ENCODE measurements around the gene VCAN. TPM values are rescaled to one million over a fixed set of nuclear protein-coding genes. Genes with fewer than 3 reads are reported as not detected.

VCAN gene
- total and polyA plus RNA-seq, 2 of the 8 experiments (the other 6 are each of a cell fraction or from before 2014, with no cell fraction given), result 146 to 404 TPM

GRCh38 chr5:83562071-83562606, 90.6 kb downstream of the VCAN start:
- no peaks in the 10 kb centered on the region for H3K9me3 ChIP-seq (ENCODE audit: insufficient read depth in 2 of 2, low read depth in 1 of 2, low read length in 1 of 2)
- DNase-seq (ENCODE audit: low read depth in 1 of 2, low spot score in 2 of 2), result no peak
- no peak overlapping the region for H3K56ac ChIP-seq (replicated peaks; ENCODE audit: insufficient read length, low read depth, low read length)
- H2BK12ac ChIP-seq (ENCODE audit: low read depth, low read length), result no peak overlapping the region
- POLR2A ChIA-PET (ENCODE audit: partially characterized antibody), result no interaction called here
- H2BK20ac ChIP-seq (ENCODE audit: low read length), result no peak overlapping the region
- H3K4me1 ChIP-seq (replicated peaks in 1 of 4; ENCODE audit: control insufficient read depth in 3 of 4, insufficient read depth in 4 of 4, low read length in 3 of 4), result no peaks in the 10 kb centered on the region; a peak in 1 of 7 replicates
- H3K27ac ChIP-seq (ENCODE audit: low read depth, low read length), result no peak overlapping the region
- no peak overlapping the region for H4K91ac ChIP-seq (replicated peaks; ENCODE audit: insufficient read length, low read length)
- H3K9ac ChIP-seq (replicated peaks in 1 of 4; ENCODE audit: extremely low read depth in 1 of 4, low read depth in 3 of 4, low read length in 3 of 4), result no peak overlapping the region
- H3K4me3 ChIP-seq (ENCODE audit: extremely low read depth in 1 of 4, insufficient read depth in 2 of 4, low read depth in 3 of 4, low read length in 4 of 4), result no peak overlapping the region
- H4K20me1 ChIP-seq (replicated peaks in 1 of 2; ENCODE audit: control insufficient read depth in 1 of 2, insufficient read depth in 2 of 2, low read length in 2 of 2), result peaks cover 0 to 1% of the 10 kb centered on the region in 2 experiments
- no peak for TF ChIP-seq KDM4A (IDR thresholded peaks at IDR 0.05; ENCODE audit: low read depth, low read length, severe bottlenecking)
- TF ChIP-seq KDM1A (IDR thresholded peaks at IDR 0.05; ENCODE audit: borderline replicate concordance, low read length), result no peak
- no peak for TF ChIP-seq PHF8 (conservative IDR thresholded peaks at IDR 0.05; ENCODE audit: low read depth, low read length)
- TF ChIP-seq TEAD4 (IDR thresholded peaks at IDR 0.05; ENCODE audit: low read depth, low read length), result no peak
- no peak for TF ChIP-seq CBX5 (IDR thresholded peaks at IDR 0.05; ENCODE audit: low read depth, low read length)
- TF ChIP-seq GABPA (IDR thresholded peaks at IDR 0.05; ENCODE audit: borderline replicate concordance, insufficient read depth, low read length), result no peak
- TF ChIP-seq SAP30 (IDR thresholded peaks at IDR 0.05; ENCODE audit: insufficient read depth, insufficient replicate concordance, low read length), result no peak
- H3K79me2 ChIP-seq (ENCODE audit: control insufficient read depth in 1 of 2, insufficient read depth in 2 of 2, low read length in 2 of 2), result peaks cover 0 to 3% of the 10 kb centered on the region in 2 experiments; a peak in 1 of 4 replicates
- H2AK5ac ChIP-seq (ENCODE audit: low read depth, low read length), result no peak overlapping the region
- no peak overlapping the region for H2AFZ ChIP-seq (ENCODE audit: low read length)
- H4K5ac ChIP-seq (ENCODE audit: insufficient read length, low read depth, low read length), result no peak overlapping the region
- no peaks in the 10 kb centered on the region for H3K27me3 ChIP-seq (replicated peaks in 1 of 4; ENCODE audit: control insufficient read depth in 3 of 4, extremely low read depth in 1 of 4, insufficient read depth in 3 of 4, low read length in 3 of 4)
- H3K23me2 ChIP-seq (ENCODE audit: low read depth, low read length), result no peaks in the 10 kb centered on the region
- no peak overlapping the region for H2BK5ac ChIP-seq (ENCODE audit: low read depth, low read length)
- no peak overlapping the region for H2BK120ac ChIP-seq (replicated peaks; ENCODE audit: low read depth, low read length)
- H3K79me1 ChIP-seq (ENCODE audit: low read depth, low read length), result no peaks in the 10 kb centered on the region
- H3K18ac ChIP-seq (ENCODE audit: extremely low read depth, low read length), result no peak overlapping the region
- no peak overlapping the region for H4K8ac ChIP-seq (ENCODE audit: extremely low read depth, insufficient read depth, low read length)
- no peak for FAIRE-seq
- no peak overlapping the region for H3K4me2 ChIP-seq (ENCODE audit: insufficient read depth in 1 of 2, low read depth in 2 of 2, low read length in 2 of 2)
- H3K36me3 ChIP-seq (ENCODE audit: control insufficient read depth in 2 of 4, insufficient read depth in 4 of 4, low read length in 3 of 4), result peaks cover 0 to 60% (median 26%) of the 10 kb centered on the region in 4 experiments; a peak in 7 of 8 replicates
- CTCF ChIA-PET (ENCODE audit: partially characterized antibody), result interaction anchor here (0.6 to 3.1 kb wide), 11 partner anchors 11 to 1250 kb away, joined by 3 to 13 read pairs (median 3); no protein-coding TSS in a partner anchor
- H3K23ac ChIP-seq (ENCODE audit: insufficient read length), result no peak overlapping the region
- no peak overlapping the region for H2BK15ac ChIP-seq (ENCODE audit: low read length)
- 94% methylated on average over 1 of the region's 1 CpG; no CpG with 5 or more reads in 1 of the 2 experiments for WGBS, 2 experiments (ENCODE audit: extremely low coverage in 1 of 2, insufficient coverage in 1 of 2, insufficient read length in 1 of 2, insufficient replicate concordance in 2 of 2, low coverage in 1 of 2, low lambda C conversion rate in 2 of 2, missing lambda C conversion rate in 1 of 2)
- no peak overlapping the region for H3K4ac ChIP-seq (replicated peaks; ENCODE audit: insufficient read length, low read depth, low read length)
- H3K14ac ChIP-seq (ENCODE audit: insufficient read length), result no peak overlapping the region

Measured in H1 (cell line).